ENCODE measurements around the gene KISS1. TPM values are rescaled to one million over a fixed set of nuclear protein-coding genes. Genes with fewer than 3 reads are reported as not detected.

The KISS1 gene
- total RNA-seq, 1 experiment from 2014 or later = 1.3 TPM

DNA sequence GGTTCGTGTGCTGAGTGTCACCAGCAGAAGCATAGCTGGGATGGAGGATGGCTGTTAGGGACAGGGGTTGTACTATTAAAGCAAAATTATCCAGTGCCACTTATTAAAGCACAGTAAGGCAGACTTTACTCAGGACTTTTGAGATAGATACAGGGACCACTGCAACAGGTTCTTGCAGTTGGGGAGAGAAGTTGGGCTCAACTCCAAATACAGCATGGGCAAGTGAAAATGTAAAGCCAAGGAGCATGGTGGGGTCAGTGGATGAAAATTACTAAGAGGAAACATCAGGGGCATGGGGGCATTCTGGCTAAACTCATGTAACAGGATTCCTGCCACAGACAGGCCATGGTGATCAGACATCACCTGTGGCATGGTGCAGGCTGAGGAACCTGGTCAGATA is 15.2 kb downstream of the KISS1 start:
- TF ChIP-seq, protein P1, sequence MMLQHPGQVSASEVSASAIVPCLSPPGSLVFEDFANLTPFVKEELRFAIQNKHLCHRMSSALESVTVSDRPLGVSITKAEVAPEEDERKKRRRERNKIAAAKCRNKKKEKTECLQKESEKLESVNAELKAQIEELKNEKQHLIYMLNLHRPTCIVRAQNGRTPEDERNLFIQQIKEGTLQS (IDR thresholded peaks at IDR 0.05) = no peak
- TF ChIP-seq RAD21 (IDR thresholded peaks at IDR 0.05; ENCODE audit: low read depth) (no peak), TCF7L2 (IDR thresholded peaks at IDR 0.05; ENCODE audit: borderline replicate concordance, extremely low read depth, insufficient read depth, insufficient read length) (no peak), SP1 (IDR thresholded peaks at IDR 0.05; ENCODE audit: low read depth) (no peak), ELF1 (IDR thresholded peaks at IDR 0.05; ENCODE audit: borderline replicate concordance, low read depth) (no peak), POLR2AphosphoS5 (IDR thresholded peaks at IDR 0.05; ENCODE audit: low read depth, low read length) (no peak), EZH2phosphoT487 (IDR thresholded peaks at IDR 0.05; ENCODE audit: borderline replicate concordance) (no peak), FOSL1 (IDR thresholded peaks at IDR 0.05; ENCODE audit: low read depth) (no peak), CEBPB (IDR thresholded peaks at IDR 0.05; ENCODE audit: low read depth) (no peak), SRF (IDR thresholded peaks at IDR 0.05; ENCODE audit: low read depth) (no peak), EZH2 (IDR thresholded peaks at IDR 0.05) (no peak), CBX3 (IDR thresholded peaks at IDR 0.05; ENCODE audit: low read depth) (no peak), YY1 (IDR thresholded peaks at IDR 0.05; ENCODE audit: extremely low read depth, insufficient replicate concordance, low read depth, low read length) (no peak), ZFX (IDR thresholded peaks at IDR 0.05) (no peak), SIN3A (IDR thresholded peaks at IDR 0.05; ENCODE audit: low read depth) (no peak)
- TF ChIP-seq, protein P2, sequence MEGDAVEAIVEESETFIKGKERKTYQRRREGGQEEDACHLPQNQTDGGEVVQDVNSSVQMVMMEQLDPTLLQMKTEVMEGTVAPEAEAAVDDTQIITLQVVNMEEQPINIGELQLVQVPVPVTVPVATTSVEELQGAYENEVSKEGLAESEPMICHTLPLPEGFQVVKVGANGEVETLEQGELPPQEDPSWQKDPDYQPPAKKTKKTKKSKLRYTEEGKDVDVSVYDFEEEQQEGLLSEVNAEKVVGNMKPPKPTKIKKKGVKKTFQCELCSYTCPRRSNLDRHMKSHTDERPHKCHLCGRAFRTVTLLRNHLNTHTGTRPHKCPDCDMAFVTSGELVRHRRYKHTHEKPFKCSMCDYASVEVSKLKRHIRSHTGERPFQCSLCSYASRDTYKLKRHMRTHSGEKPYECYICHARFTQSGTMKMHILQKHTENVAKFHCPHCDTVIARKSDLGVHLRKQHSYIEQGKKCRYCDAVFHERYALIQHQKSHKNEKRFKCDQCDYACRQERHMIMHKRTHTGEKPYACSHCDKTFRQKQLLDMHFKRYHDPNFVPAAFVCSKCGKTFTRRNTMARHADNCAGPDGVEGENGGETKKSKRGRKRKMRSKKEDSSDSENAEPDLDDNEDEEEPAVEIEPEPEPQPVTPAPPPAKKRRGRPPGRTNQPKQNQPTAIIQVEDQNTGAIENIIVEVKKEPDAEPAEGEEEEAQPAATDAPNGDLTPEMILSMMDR (IDR thresholded peaks at IDR 0.05 in 2 of 3, conservative IDR thresholded peaks at IDR 0.05 in 1 of 3; ENCODE audit: borderline replicate concordance in 1 of 3, insufficient read depth in 1 of 3, low read depth in 2 of 3, low read length in 2 of 3) = no peak
- TF ChIP-seq, protein P3, sequence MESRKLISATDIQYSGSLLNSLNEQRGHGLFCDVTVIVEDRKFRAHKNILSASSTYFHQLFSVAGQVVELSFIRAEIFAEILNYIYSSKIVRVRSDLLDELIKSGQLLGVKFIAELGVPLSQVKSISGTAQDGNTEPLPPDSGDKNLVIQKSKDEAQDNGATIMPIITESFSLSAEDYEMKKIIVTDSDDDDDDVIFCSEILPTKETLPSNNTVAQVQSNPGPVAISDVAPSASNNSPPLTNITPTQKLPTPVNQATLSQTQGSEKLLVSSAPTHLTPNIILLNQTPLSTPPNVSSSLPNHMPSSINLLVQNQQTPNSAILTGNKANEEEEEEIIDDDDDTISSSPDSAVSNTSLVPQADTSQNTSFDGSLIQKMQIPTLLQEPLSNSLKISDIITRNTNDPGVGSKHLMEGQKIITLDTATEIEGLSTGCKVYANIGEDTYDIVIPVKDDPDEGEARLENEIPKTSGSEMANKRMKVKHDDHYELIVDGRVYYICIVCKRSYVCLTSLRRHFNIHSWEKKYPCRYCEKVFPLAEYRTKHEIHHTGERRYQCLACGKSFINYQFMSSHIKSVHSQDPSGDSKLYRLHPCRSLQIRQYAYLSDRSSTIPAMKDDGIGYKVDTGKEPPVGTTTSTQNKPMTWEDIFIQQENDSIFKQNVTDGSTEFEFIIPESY (IDR thresholded peaks at IDR 0.05; ENCODE audit: extremely low read depth, insufficient replicate concordance, low read length) = no peak
- no peaks in the 10 kb centered on the region for H3K27me3 ChIP-seq (ENCODE audit: insufficient read depth, low read length)
- H3K9me3 ChIP-seq (ENCODE audit: control insufficient read depth in 1 of 2, insufficient read depth in 1 of 2, low read depth in 1 of 2, low read length in 2 of 2) = no peaks in the 10 kb centered on the region
- no peak overlapping the region for H3K4me3 ChIP-seq (replicated peaks in 1 of 2; ENCODE audit: low read depth in 1 of 2, low read length in 2 of 2)
- ChIA-PET CTCF (no interaction called here), RAD21 (ENCODE audit: low non-redundant PET in 1 of 2, low total read pairs in 2 of 2, uncharacterized antibody in 2 of 2, unreplicated experiment in 2 of 2) (interaction anchor here in 1 of 2 experiments (1.1 kb wide), 1 partner anchor 18 kb away, joined by 3 read pairs; no protein-coding TSS in a partner anchor), POLR2A (no interaction called here)
- DNase-seq (ENCODE audit: low read depth, low spot score) = no peak
- H3K27ac ChIP-seq (ENCODE audit: low read depth, low read length) = no peak overlapping the region
- no peaks in the 10 kb centered on the region for H4K20me1 ChIP-seq (ENCODE audit: insufficient read depth)
- ATAC-seq = no peak
- intact Hi-C loops (cut with micrococcal nuclease) = no loop called here
- H3K4me2 ChIP-seq (ENCODE audit: low read length) = no peak overlapping the region
- no peak overlapping the region for H2AFZ ChIP-seq (ENCODE audit: low read depth, low read length, poor library complexity, severe bottlenecking)
- H3K4me1 ChIP-seq (ENCODE audit: control insufficient read depth in 1 of 2, insufficient read depth in 2 of 2, low read length in 2 of 2) = peaks cover 0 to 15% of the 10 kb centered on the region in 2 experiments; a peak in 2 of 4 replicates
- no TSS peak for BruUV-seq (replicated peaks)
- no peaks in the 10 kb centered on the region for H3K79me2 ChIP-seq (ENCODE audit: insufficient read depth, low read length)
- no peak overlapping the region for H3K9ac ChIP-seq (ENCODE audit: low read length)
- no peaks in the 10 kb centered on the region for H3K9me2 ChIP-seq (ENCODE audit: insufficient read depth)
- H3K36me3 ChIP-seq (ENCODE audit: control insufficient read depth in 1 of 2, insufficient read depth in 2 of 2, low read length in 2 of 2) = no peaks in the 10 kb centered on the region
